ENCODE results near the gene ZNF410. TPM values are rescaled to one million over a fixed set of nuclear protein-coding genes. Genes with fewer than 3 reads are reported as not detected.

Gene ZNF410
- total RNA-seq, 1 experiment from 2014 or later = 28.1 TPM

DNA sequence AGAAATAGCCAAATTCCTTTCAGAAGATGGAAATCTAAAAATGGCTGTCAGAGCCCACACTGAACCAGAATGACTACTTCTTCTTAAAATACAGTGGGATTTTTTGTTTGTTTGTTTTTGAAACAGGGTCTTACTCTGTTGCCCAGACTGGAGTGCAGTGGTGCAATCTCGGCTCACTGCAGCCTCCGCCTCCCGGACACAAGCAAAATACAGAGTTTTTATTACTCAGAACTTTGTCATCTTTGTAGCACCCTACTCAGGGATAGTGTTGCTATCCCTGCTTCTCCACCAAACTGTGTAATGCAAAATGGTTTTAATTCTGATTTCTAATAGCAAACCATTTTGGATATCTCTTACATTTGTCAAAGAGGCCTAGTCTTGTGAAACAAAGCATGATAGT, 16.4 kb downstream of the ZNF410 start:
- H3K9me3 Mint-ChIP-seq = no peaks in the 10 kb centered on the region
- Histone ChIP-seq H2BK120ac (ENCODE audit: low read depth, low read length, poor library complexity, severe bottlenecking) (no peak overlapping the region), H4K20me1 (ENCODE audit: control insufficient read depth, insufficient read depth, insufficient read length) (no peaks in the 10 kb centered on the region), H2AFZ (ENCODE audit: low read length) (no peak overlapping the region), H2BK12ac (ENCODE audit: insufficient read length, low read depth, low read length) (no peak overlapping the region), H4K91ac (ENCODE audit: insufficient read length, low read depth, low read length) (no peak overlapping the region), H4K8ac (replicated peaks; ENCODE audit: insufficient read length, low read depth, low read length) (no peak overlapping the region), H3K4ac (ENCODE audit: low read depth, low read length) (no peak overlapping the region), H3T11ph (ENCODE audit: low read length) (no peak overlapping the region), H3K27me3 (ENCODE audit: insufficient read depth, low read length) (no peaks in the 10 kb centered on the region), H3K4me1 (ENCODE audit: insufficient read depth, low read length) (no peaks in the 10 kb centered on the region), H3K27ac (ENCODE audit: insufficient read length, low read depth, low read length) (no peak overlapping the region), H3K9me3 (ENCODE audit: control insufficient read depth, low read depth, low read length) (no peaks in the 10 kb centered on the region), H3K9ac (ENCODE audit: extremely low read depth, insufficient read length, low read length) (no peak overlapping the region), H3K23ac (ENCODE audit: insufficient read length, low read depth, low read length) (no peak overlapping the region), H2AK5ac (ENCODE audit: insufficient read length, low read length) (no peak overlapping the region), H3K18ac (ENCODE audit: insufficient read length, low read depth, low read length) (no peak overlapping the region), H3K14ac (ENCODE audit: insufficient read depth, low read length) (no peak overlapping the region), H3K79me1 (ENCODE audit: insufficient read depth, low read depth, low read length, poor library complexity, severe bottlenecking) (no peaks in the 10 kb centered on the region), H2BK20ac (ENCODE audit: low read depth, low read length, poor library complexity, severe bottlenecking) (no peak overlapping the region), H3K79me2 (ENCODE audit: insufficient read depth, low read length) (no peaks in the 10 kb centered on the region), H3K4me2 (ENCODE audit: insufficient read depth, insufficient read length, low read length) (no peak overlapping the region), H3K23me2 (ENCODE audit: insufficient read length, low read depth, low read length, poor library complexity, severe bottlenecking) (no peaks in the 10 kb centered on the region), H4K5ac (ENCODE audit: insufficient read length, low read depth, low read length) (no peak overlapping the region), H3K56ac (ENCODE audit: insufficient read length, low read depth, low read length) (no peak overlapping the region), H2BK5ac (ENCODE audit: insufficient read length, low read length) (no peak overlapping the region), H2BK15ac (ENCODE audit: low read depth, low read length) (no peak overlapping the region)
- DNase-seq = no peak
- no peak overlapping the region for H3K27ac Mint-ChIP-seq
- no peaks in the 10 kb centered on the region for H3K27me3 Mint-ChIP-seq (ENCODE audit: low read depth)
- no CpG with 5 or more reads among the region's 3 CpGs for WGBS (ENCODE audit: extremely low coverage, insufficient read length, low lambda C conversion rate)
- peaks cover 9 to 62% (median 34%) of the 10 kb centered on the region in 3 experiments; a peak in 6 of 7 replicates for H3K36me3 Mint-ChIP-seq (ENCODE audit: insufficient read depth in 1 of 3, low read depth in 3 of 3)
- no peaks in the 10 kb centered on the region for H3K4me1 Mint-ChIP-seq
- no peak overlapping the region for H3K4me3 Mint-ChIP-seq
- TF ChIP-seq, protein P1, sequence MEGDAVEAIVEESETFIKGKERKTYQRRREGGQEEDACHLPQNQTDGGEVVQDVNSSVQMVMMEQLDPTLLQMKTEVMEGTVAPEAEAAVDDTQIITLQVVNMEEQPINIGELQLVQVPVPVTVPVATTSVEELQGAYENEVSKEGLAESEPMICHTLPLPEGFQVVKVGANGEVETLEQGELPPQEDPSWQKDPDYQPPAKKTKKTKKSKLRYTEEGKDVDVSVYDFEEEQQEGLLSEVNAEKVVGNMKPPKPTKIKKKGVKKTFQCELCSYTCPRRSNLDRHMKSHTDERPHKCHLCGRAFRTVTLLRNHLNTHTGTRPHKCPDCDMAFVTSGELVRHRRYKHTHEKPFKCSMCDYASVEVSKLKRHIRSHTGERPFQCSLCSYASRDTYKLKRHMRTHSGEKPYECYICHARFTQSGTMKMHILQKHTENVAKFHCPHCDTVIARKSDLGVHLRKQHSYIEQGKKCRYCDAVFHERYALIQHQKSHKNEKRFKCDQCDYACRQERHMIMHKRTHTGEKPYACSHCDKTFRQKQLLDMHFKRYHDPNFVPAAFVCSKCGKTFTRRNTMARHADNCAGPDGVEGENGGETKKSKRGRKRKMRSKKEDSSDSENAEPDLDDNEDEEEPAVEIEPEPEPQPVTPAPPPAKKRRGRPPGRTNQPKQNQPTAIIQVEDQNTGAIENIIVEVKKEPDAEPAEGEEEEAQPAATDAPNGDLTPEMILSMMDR (conservative IDR thresholded peaks at IDR 0.05) = no peak
